HG03025 (cell line): ENCODE data around the gene HMGN2.

ENCODE experiments used
- ATAC-seq: cut with Tn5 transposase; IDR thresholded peaks from one replicate; pipeline ENCODE4 v1.9.1; 2021; ENCODE audit warnings: mild to moderate bottlenecking, moderate library complexity; ENCODE audit not compliant: unreplicated experiment, low FRiP score

HMGN2 gene

GRCh38 chr1:26472320-26472900, at the start of gene HMGN2:
TSS of gene HMGN2 (plus strand) at chr1:26472440. CDS start at chr1:26472613, 173 bp downstream.
- peak; percentile 49 for ATAC-seq

DNA sequence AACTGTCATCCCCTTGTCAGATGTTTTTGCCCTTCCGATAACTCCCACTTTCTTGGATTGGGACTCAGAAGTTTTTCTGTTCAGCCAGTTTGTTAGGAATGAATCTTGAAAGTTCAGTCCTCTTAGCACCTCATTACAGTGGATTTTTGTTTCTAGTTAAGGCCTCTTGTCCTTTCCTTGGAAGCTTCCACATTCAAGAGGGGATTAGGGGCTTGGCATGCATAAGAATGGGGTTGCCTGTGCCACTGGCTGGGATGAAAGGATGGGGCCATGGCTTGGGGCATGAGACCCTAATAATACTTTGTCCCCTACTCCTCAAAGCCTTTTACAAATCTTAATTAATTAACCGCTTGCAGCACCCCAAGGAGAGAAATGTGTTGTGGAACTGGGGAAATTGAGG, 42.5 kb upstream of the HMGN2 start:
- no peak for ATAC-seq

DNA sequence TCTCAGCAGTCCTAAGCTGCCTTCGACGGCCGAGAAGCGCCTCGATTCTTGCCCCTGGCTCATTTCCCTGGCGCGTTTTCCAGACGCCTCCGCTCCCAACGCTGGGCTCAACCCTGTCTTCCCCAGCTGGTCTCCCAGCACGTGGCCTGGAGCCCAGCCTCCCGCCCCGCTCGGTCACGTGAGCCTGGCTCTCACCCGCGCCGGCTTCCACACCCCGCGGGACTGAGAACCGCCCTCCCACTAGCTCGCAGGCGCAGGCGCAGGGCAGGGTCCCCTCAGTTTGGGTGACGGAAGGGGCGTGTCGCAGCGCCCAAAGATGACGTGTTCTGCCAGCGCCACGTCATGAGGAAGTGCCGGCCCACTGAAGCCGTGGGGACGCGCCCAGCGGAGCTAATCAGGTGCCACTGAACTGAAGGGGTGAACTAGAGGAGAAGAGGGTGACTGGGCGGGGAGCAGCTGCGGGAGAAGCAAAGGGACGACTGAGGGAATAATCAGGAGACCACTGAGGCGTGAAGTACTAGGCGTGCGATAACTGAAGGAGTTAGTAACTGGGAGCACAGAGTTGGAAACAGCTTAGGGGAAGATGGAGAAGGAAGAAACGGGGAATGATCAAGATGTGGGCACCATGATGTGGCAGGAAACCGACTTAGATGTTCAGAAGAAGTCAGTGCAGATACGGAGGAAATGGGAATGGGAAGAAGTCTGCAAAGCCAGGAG, 40.1 kb upstream of the HMGN2 start, which contains the start of gene DHDDS:
Gene DHDDS, plus strand, starts transcription at position 343 of the 717 bp plus-strand sequence. CDS start 625 bp downstream, outside the sequence.
- peak; percentile 88 for ATAC-seq

DNA sequence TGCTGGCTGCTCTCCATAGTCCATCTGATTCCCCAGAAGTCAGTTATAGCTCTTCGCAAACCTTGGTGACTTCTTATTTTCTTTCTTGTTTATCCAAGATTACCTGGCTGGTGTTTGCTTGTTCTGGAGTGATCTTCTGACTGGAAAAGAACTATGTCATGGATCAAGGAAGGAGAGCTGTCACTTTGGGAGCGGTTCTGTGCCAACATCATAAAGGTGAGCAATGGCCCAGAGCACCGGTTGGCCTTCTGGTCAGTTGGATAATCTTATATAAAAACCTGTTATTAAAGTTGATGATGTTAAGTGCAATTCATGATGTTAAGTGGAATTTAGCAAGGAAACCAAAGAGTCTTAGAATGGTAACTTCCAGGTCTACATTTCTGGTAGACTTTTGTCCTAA, 39.4 kb upstream of the HMGN2 start:
- ATAC-seq, result no peak

DNA sequence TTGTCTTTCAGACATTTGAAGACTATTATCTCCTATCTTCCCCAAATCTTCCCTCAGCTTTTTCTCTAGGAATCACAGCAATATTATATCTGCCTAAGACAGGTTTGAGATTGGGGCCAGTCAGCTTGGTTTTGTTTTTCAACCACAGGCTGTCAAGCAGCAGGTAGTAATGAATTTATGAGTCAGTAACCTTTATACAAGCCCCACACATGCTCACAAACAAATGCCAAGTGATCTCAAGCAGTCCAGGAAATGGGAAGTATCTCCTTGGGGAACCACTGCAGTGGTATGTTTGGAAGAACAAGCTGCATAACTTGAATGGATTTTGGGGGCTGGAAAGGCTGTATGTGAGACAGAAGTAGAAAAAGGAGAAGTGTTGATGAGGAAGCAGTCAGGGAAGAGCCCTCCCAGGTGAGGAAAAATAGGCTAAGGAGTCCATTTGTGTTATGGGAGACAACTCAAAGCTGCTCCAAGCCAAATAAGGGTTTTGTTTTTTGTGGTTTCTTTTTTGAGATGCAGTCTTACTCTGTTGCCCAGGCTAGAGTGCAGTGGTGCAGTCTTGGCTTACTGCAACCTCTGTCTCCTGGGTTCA, 38.0 kb upstream of the HMGN2 start:
- ATAC-seq, result no peak

DNA sequence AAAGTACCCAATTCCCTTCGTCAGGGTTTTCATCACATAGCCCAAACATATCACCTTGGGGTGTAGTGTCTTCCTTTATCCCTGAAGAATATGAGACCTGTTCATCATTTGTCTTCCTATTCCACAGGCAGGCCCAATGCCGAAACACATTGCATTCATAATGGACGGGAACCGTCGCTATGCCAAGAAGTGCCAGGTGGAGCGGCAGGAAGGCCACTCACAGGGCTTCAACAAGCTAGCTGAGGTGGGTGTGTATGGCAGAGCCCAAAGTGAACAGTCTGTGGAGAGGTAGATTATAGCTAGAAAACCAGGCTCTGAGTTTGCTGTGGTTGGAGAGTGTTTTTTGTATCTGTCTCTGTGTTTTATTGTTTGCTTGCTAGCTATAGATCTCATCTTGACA, 34.2 kb upstream of the HMGN2 start:
- ATAC-seq, result no peak

DNA sequence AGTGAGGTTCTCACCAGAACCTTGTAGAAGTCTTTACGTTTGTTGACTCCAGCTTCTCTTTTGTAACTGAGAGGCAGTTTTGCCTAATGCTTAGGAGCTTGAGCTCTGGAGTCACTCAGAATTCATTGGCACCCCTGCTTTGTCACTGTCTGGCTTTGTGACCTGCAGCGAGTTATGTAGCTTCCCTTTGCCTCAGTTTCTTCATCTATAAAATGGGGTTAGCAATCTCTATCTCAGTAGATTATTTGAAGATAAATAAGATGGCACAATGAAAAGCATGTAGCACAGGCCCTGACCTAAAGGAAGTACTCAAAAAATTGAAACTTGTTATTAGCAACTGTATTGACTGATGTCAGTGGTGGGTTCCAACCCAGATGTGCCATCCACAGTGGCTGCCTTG, 32.0 kb upstream of the HMGN2 start:
- no peak for ATAC-seq

DNA sequence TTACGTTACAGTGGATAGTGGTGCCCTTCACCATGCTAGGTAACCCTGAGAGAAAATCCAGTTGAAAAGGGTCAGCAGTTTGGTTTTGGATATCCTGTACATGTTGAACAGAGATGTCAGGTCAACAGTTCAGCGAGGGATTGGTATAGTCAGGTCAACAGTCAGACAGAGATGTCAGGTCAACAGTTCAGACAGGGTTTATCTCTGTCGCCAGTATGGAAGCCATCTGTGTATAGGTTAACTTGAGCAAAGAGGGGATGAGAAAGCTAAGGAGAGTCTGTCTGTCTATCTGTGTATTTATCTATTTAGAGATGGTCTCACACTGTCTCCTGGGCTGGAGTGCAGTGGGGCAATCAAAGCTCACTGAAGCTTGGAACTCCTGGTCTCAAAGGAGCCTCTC, 22.4 kb upstream of the HMGN2 start:
- no peak for ATAC-seq

DNA sequence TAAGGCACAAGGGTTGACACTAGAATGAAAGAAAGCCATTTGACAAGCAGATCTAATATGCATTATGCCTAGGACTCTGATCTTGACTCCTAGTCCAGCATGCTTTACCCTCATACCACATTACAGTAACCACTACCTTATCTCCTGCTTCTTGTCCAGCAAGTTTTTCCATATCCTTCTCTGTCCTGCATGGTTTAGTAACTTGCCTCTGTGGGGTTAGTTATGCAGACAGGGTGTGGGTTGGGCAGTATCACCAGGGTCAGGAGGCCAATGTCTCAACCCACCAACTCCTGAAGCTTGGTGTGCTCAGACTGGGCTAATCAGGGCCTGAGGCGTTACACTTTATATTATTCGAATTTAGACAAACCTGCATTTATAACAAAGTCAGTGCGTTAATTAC, 21.3 kb upstream of the HMGN2 start:
- no peak for ATAC-seq

DNA sequence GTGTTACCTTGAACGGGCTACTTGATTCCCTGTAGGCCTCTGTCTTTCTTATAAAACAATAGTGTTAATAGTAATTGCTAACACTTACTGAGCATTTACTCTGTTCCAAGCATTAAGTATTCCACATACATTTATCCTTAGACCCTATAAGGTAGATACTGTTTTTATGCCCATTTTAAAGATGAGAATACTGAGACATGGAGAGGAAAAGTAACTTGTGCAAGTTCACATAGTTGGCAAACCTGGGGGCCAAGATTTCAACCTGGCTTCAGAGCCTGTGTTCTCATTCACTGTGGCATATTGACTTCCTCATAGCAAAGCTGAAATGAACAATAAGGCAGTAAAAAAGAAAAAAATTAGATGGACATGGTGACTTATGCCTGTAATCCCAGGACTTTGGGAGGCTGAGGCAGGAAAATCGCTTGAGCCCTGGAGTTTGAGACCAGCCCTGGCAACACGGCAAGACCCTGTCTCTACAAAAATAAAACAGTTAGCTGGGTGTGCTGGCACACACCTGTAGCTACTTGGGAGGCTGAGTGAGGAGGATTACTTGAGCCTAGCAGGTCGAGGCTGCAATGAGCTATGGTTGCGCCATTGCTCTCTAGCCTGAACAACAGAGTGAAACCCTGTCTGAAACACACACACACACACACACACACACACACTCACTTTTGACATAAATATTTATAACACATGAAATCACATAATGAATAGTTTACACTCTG, 19.6 kb upstream of the HMGN2 start:
- ATAC-seq, result no peak

GRCh38 chr1:26459148-26459547, 13.1 kb upstream of the HMGN2 start:
- ATAC-seq, result no peak

DNA sequence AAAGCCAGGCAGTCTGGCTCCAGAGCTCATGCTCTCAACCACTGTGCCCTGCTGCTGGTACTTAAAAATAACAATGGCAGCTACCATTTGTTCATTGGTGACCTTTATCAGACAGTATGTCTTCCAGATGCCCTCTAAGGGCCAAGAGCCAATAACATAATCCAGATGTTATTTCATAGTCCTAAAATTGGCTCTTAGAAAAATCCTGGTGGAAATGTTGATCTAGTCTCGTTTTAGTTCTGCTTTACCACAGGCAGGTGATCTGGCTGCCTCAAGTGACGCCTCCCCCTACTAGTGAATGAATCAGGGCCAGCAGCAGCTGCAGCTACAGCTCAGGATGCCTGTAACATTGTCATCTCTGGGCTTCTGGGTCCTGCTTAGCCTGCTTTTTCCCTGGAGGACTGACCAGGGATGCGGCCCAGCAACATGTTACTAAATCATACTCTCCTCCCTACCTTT, 12.6 kb upstream of the HMGN2 start:
- ATAC-seq, result no peak

DNA sequence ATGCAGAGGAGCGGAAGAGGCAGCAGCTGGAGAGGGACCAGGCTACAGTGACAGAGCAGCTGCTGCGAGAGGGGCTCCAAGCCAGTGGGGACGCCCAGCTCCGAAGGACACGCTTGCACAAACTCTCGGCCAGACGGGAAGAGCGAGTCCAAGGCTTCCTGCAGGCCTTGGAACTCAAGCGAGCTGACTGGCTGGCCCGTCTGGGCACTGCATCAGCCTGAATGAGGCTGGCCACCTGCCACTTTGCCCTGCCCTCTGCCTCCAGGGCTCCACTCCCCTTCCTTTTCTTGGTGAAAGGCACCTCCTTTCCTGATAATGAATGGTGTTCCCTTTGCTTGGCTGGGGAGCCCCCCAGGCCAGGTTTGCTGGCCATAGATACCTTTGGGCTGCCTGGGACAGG, 3.3 kb upstream of the HMGN2 start:
- ATAC-seq, result no peak

DNA sequence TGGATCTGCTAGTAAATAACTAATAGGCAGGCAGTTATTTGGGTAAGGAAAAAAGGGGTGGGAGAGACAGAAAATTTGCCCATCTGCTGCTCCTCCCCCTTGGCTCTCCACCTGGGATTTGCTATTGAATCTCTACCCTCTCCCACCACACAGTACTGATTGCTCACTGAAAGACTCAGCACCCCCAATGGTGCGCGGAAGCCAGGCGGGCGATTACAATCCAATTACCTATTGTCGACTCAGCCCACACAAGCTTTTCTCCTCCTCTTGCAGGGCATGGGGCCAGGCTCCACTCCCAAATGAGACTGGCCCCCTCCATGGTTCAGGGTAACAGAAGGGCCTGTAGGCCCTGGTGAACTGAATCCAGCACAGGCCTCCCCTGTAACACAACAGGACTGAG, 2.7 kb upstream of the HMGN2 start:
- no peak for ATAC-seq

GRCh38 chr1:26470878-26471497, 1.3 kb upstream of the HMGN2 start:
- ATAC-seq, result no peak

DNA sequence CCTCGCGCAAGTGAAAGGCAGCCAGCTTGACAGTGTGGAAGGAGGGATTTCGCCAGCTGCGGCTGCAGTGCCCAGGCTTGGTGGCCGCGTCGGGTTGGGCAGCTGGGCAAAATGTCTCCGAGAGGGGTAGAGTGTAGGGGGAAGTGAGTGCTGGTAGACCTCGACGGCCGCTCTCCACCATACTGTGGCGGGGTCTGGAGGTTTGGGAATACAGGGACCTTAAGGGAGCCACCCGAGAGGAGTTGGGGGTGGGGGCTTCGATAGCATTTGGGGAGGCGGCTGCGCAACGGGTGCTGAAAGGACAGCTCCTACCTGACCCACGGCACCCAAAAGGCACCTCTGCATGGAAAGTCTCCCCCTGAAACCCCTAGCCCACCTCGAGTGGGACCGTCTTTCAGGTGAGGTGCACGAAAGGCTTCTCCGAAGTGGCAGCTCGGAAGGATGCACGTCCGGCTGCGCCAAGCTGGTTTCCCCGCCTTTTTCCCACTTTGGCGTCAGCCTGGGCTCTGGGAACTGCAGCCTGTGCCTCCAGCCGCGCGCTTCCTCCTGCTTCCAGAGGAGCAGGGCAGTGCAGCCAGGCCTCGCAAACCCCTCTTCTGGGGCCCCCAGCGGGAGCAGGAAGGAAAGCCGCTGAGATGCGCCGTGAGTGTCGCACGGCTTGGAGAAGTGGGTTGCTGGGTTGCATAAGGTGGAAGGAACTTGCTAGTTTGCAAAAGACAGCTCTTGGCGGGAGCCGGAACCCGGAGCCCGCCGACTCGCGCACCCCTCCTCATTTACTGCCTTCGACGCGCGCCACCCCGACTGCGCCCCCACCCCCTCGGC, 531 bp upstream of the HMGN2 start:
- no peak for ATAC-seq

- ATAC-seq, result peak; percentile 53
These were observed 933 bp downstream of the HMGN2 start for GRCh38 chr1:26472901-26473845.

DNA sequence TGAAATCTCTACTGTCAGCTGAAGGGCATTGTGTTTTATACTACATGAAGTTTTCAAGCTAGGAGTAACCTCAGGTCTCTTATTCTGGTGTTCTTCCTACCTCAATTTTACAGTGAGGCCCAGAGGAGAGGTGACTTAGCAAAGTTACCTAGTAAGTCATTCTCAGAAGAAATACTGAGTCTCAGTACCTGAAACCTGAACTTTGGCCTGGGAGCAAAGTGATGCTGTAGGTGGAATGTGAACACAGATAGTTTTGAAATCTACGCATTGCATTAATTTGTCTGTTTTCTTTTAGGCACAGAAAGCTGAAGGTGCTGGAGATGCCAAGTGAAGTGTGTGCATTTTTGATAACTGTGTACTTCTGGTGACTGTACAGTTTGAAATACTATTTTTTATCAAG, 2.6 kb downstream of the HMGN2 start:
- ATAC-seq, result no peak

DNA sequence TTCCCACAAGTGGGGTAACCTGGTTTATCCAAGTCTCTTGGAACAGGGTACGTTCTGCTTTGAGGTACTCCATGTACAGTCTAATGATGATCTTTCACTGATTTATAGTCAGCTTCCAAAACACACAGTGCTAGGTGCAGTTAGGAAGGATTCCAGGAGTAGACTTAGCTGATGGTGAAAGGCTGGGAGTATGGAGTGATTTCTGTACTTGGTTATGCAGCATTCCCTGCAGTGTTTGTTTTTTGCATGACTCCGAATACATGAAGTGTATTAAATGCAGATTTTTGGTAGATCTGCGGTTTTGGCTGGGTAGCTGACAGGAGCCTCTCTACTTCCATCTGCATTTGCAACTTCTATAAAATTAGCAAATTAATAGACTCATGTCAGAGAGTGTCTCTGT, 3.7 kb downstream of the HMGN2 start:
- no peak for ATAC-seq
